ENCODE results near the gene TBC1D4.

TBC1D4 gene

GRCh38 chr13:75415171-75415570 lies 66.8 kb downstream of the TBC1D4 start:
- H3K4me3 ChIP-seq (ENCODE audit: low read depth, low read length): no peak overlapping the region
- DNase-seq (ENCODE audit: low read depth): no peak
- TF ChIP-seq CTCF (IDR thresholded peaks at IDR 0.05; ENCODE audit: control insufficient read depth, extremely low read depth, insufficient read depth): no peak

GRCh38 chr13:75414036-75414827 lies 67.7 kb downstream of the TBC1D4 start:
- TF ChIP-seq CTCF (IDR thresholded peaks at IDR 0.05; ENCODE audit: control insufficient read depth, extremely low read depth, insufficient read depth): no peak
- no peak overlapping the region for H3K4me3 ChIP-seq (ENCODE audit: low read depth, low read length)
- no peak for DNase-seq (ENCODE audit: low read depth)

- no peak overlapping the region for H3K4me3 ChIP-seq (ENCODE audit: low read depth, low read length)
- DNase-seq (ENCODE audit: low read depth): no peak
- no peak for TF ChIP-seq CTCF (IDR thresholded peaks at IDR 0.05; ENCODE audit: control insufficient read depth, extremely low read depth, insufficient read depth)
These were observed 69.9 kb downstream of the TBC1D4 start for GRCh38 chr13:75411924-75412537.

- no peak for TF ChIP-seq CTCF (IDR thresholded peaks at IDR 0.05; ENCODE audit: control insufficient read depth, extremely low read depth, insufficient read depth)
- H3K4me3 ChIP-seq (ENCODE audit: low read depth, low read length): no peak overlapping the region
- DNase-seq (ENCODE audit: low read depth): no peak
These were observed 71.8 kb downstream of the TBC1D4 start for GRCh38 chr13:75410207-75410606.

- no peak for DNase-seq (ENCODE audit: low read depth)
- TF ChIP-seq CTCF (IDR thresholded peaks at IDR 0.05; ENCODE audit: control insufficient read depth, extremely low read depth, insufficient read depth): no peak
- no peak overlapping the region for H3K4me3 ChIP-seq (ENCODE audit: low read depth, low read length)
These were observed 74.0 kb downstream of the TBC1D4 start for GRCh38 chr13:75407998-75408397.

DNA sequence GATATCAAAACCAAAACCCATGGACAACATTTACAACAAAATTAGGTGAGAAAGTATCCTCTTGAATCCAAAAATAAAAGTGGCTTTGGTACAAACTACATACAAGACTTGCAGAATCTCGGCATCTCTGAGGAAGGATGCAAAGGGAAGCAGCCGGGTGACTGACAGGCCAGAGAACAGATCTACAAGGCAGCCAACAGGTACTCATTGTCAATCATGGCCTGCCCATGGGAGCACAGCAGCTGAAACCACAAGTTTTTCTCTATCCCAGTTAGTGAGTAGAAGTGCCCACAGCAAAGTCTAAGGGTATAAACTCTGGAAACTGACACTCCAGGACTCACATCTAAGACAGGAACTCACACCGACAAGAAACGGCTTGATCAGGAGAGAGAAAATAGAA lies 74.5 kb downstream of the TBC1D4 start:
- no peak for DNase-seq (ENCODE audit: low read depth)
- TF ChIP-seq CTCF (IDR thresholded peaks at IDR 0.05; ENCODE audit: control insufficient read depth, extremely low read depth, insufficient read depth): no peak
- no peak overlapping the region for H3K4me3 ChIP-seq (ENCODE audit: low read depth, low read length)

Data from LNCaP clone FGC (cell line).